Mononuclear cell (primary cell): ENCODE data around the gene FCHO1. TPM values are rescaled to one million over a fixed set of nuclear protein-coding genes. Genes with fewer than 3 reads are reported as not detected.

ENCODE experiments used
- H3K27me3 ChIP-seq: 2 replicates; pipeline ENCODE4 v1.6.0; 2011; ENCODE audit warnings: low read length, control low read depth; ENCODE audit not compliant: insufficient read depth
- H3K4me1 ChIP-seq: 2 replicates; pipeline ENCODE4 v1.5.1; 2011; ENCODE audit warnings: mild to moderate bottlenecking, low read length, control low read depth; ENCODE audit not compliant: insufficient read depth
- H3K4me3 ChIP-seq: 2 replicates; pipeline ENCODE4 v1.5.1; 2011; ENCODE audit warnings: mild to moderate bottlenecking, low read length, moderate library complexity
- H3K9me3 ChIP-seq: 2 replicates; pipeline ENCODE4 v1.5.1; 2011; ENCODE audit warnings: low read depth, mild to moderate bottlenecking, control low read depth, low read length
- total RNA-seq: library from RNA; depleted of rRNA; stranded (reverse); fragments of >200 nt; gene quantifications from one replicate; pipeline ENCODE4 v1.2.3, GENCODE V29; 2012

The FCHO1 gene
- total RNA-seq, 1 donor: 24.1 TPM

- H3K9me3 ChIP-seq: no peaks in the 10 kb centered on the region
- H3K4me1 ChIP-seq: peaks cover 27% of the 10 kb centered on the region
- no peaks in the 10 kb centered on the region for H3K27me3 ChIP-seq
- no peak overlapping the region for H3K4me3 ChIP-seq
Measured at GRCh38 chr19:17724655-17725054, 26.6 kb upstream of the FCHO1 start.

- Histone ChIP-seq H3K9me3 (no peaks in the 10 kb centered on the region), H3K4me3 (no peak overlapping the region), H3K4me1 (peaks cover 19% of the 10 kb centered on the region), H3K27me3 (no peaks in the 10 kb centered on the region)
Measured at GRCh38 chr19:17725422-17726078, 25.7 kb upstream of the FCHO1 start.

- peaks cover 12% of the 10 kb centered on the region for H3K4me1 ChIP-seq
- no peaks in the 10 kb centered on the region for H3K27me3 ChIP-seq
- no peak overlapping the region for H3K4me3 ChIP-seq
- no peaks in the 10 kb centered on the region for H3K9me3 ChIP-seq
Measured at GRCh38 chr19:17726136-17726741, 25.0 kb upstream of the FCHO1 start.

GRCh38 chr19:17726964-17727773, 24.1 kb upstream of the FCHO1 start:
- Histone ChIP-seq H3K9me3 (no peaks in the 10 kb centered on the region), H3K4me1 (peaks cover 3% of the 10 kb centered on the region), H3K27me3 (no peaks in the 10 kb centered on the region), H3K4me3 (no peak overlapping the region)

GRCh38 chr19:17727843-17728242, 23.4 kb upstream of the FCHO1 start:
- Histone ChIP-seq H3K4me3 (no peak overlapping the region), H3K27me3 (no peaks in the 10 kb centered on the region), H3K9me3 (no peaks in the 10 kb centered on the region), H3K4me1 (no peaks in the 10 kb centered on the region)

GRCh38 chr19:17733127-17733526, 18.1 kb upstream of the FCHO1 start:
- Histone ChIP-seq H3K4me1 (no peaks in the 10 kb centered on the region), H3K9me3 (no peaks in the 10 kb centered on the region), H3K4me3 (no peak overlapping the region), H3K27me3 (no peaks in the 10 kb centered on the region)

GRCh38 chr19:17734146-17734545, 17.1 kb upstream of the FCHO1 start:
- Histone ChIP-seq H3K4me3 (no peak overlapping the region), H3K9me3 (no peaks in the 10 kb centered on the region)

GRCh38 chr19:17735410-17735809, 15.9 kb upstream of the FCHO1 start:
- no peak overlapping the region for H3K4me3 ChIP-seq
- H3K9me3 ChIP-seq: no peaks in the 10 kb centered on the region
- H3K27me3 ChIP-seq: no peaks in the 10 kb centered on the region

More at GRCh38 chr19:17734146-17734545, 17.1 kb upstream of the FCHO1 start:
- no peaks in the 10 kb centered on the region for H3K4me1 ChIP-seq
- H3K27me3 ChIP-seq: no peaks in the 10 kb centered on the region

GRCh38 chr19:17737690-17738153, 13.6 kb upstream of the FCHO1 start:
- H3K4me3 ChIP-seq: no peak overlapping the region
- H3K9me3 ChIP-seq: no peaks in the 10 kb centered on the region
- no peaks in the 10 kb centered on the region for H3K4me1 ChIP-seq
- no peaks in the 10 kb centered on the region for H3K27me3 ChIP-seq

More at GRCh38 chr19:17735410-17735809, 15.9 kb upstream of the FCHO1 start:
- H3K4me1 ChIP-seq: no peaks in the 10 kb centered on the region

- H3K27me3 ChIP-seq: no peaks in the 10 kb centered on the region
- H3K4me1 ChIP-seq: peaks cover 4% of the 10 kb centered on the region
- H3K9me3 ChIP-seq: no peaks in the 10 kb centered on the region
- no peak overlapping the region for H3K4me3 ChIP-seq
Measured at GRCh38 chr19:17739121-17739875, 12.0 kb upstream of the FCHO1 start.

GRCh38 chr19:17741456-17741855, 9.8 kb upstream of the FCHO1 start:
- peaks cover 5% of the 10 kb centered on the region for H3K4me1 ChIP-seq
- H3K4me3 ChIP-seq: no peak overlapping the region
- H3K9me3 ChIP-seq: no peaks in the 10 kb centered on the region
- H3K27me3 ChIP-seq: no peaks in the 10 kb centered on the region

GRCh38 chr19:17743874-17744580, 7.2 kb upstream of the FCHO1 start:
- Histone ChIP-seq H3K9me3 (no peaks in the 10 kb centered on the region), H3K4me3 (no peak overlapping the region), H3K27me3 (no peaks in the 10 kb centered on the region), H3K4me1 (peaks cover 23% of the 10 kb centered on the region)

GRCh38 chr19:17747205-17748098, 3.8 kb upstream of the FCHO1 start:
- H3K4me3 ChIP-seq: peak overlapping the region; percentile 54
- H3K4me1 ChIP-seq: peaks cover 57% of the 10 kb centered on the region
- H3K27me3 ChIP-seq: no peaks in the 10 kb centered on the region

More at GRCh38 chr19:17747205-17748098, 3.8 kb upstream of the FCHO1 start:
- H3K9me3 ChIP-seq: no peaks in the 10 kb centered on the region
